Ecto neural progenitor cell (in vitro differentiated cells): Measurements from ENCODE around the gene CAMKMT.

Source experiments
- DNase-seq: peaks from one replicate; pipeline ENCODE4 v3.0.0-alpha.2; 2018; ENCODE audit warnings: low spot score

Gene CAMKMT

GRCh38 chr2:44651974-44652373 is 290.2 kb downstream of the CAMKMT start:
- DNase-seq = no peak

GRCh38 chr2:44652701-44653100 is 291.0 kb downstream of the CAMKMT start:
- no peak for DNase-seq

- DNase-seq = no peak
Measured at GRCh38 chr2:44655401-44655864, 293.7 kb downstream of the CAMKMT start.

- DNase-seq = no peak
Measured at GRCh38 chr2:44656460-44656859, 294.7 kb downstream of the CAMKMT start.

GRCh38 chr2:44663471-44664073 is 301.8 kb downstream of the CAMKMT start:
- no peak for DNase-seq

- no peak for DNase-seq
Measured at GRCh38 chr2:44668336-44668735, 306.6 kb downstream of the CAMKMT start.

- no peak for DNase-seq
Measured at GRCh38 chr2:44671276-44671675, 309.5 kb downstream of the CAMKMT start.

- no peak for DNase-seq
Measured at GRCh38 chr2:44671916-44672315, 310.2 kb downstream of the CAMKMT start.

GRCh38 chr2:44672431-44672830 is 310.7 kb downstream of the CAMKMT start:
- no peak for DNase-seq

GRCh38 chr2:44674473-44675284 is 312.9 kb downstream of the CAMKMT start:
- no peak for DNase-seq

- no peak for DNase-seq
Measured at GRCh38 chr2:44676379-44676778, 314.6 kb downstream of the CAMKMT start.

- DNase-seq = no peak
Measured at GRCh38 chr2:44679584-44679983, 317.8 kb downstream of the CAMKMT start.

- DNase-seq = no peak
Measured at GRCh38 chr2:44679990-44680389, 318.2 kb downstream of the CAMKMT start.

- DNase-seq = no peak
Measured at GRCh38 chr2:44680424-44680971, 318.8 kb downstream of the CAMKMT start.

GRCh38 chr2:44680983-44681531 is 319.3 kb downstream of the CAMKMT start:
- DNase-seq = no peak

GRCh38 chr2:44682459-44682858 is 320.7 kb downstream of the CAMKMT start:
- no peak for DNase-seq

- no peak for DNase-seq
Measured at GRCh38 chr2:44684559-44684958, 322.8 kb downstream of the CAMKMT start.

GRCh38 chr2:44686561-44686960 is 324.8 kb downstream of the CAMKMT start:
- DNase-seq = no peak

GRCh38 chr2:44687686-44688455 is 326.1 kb downstream of the CAMKMT start:
- no peak for DNase-seq

- no peak for DNase-seq
Measured at GRCh38 chr2:44688456-44689124, 326.8 kb downstream of the CAMKMT start.

GRCh38 chr2:44689516-44689915 is 327.8 kb downstream of the CAMKMT start:
- no peak for DNase-seq
